GM23338 (cell line): Measurements from ENCODE around the gene XYLB. TPM values are rescaled to one million over a fixed set of nuclear protein-coding genes. Genes with fewer than 3 reads are reported as not detected.

Source experiments
- ATAC-seq: fragments of 200-7000 bp; cut with Tn5 transposase; 3 replicates; pipeline ENCODE4 v1.9.1; 2020
- DNase-seq: peaks from one replicate; pipeline ENCODE4 v3.0.0-alpha.2; 2015; ENCODE audit warnings: low spot score
- H2AFZ ChIP-seq: fragments of 200-600 bp; sonication (generic); 2 replicates; pipeline ENCODE4 v1.8.0; 2016; ENCODE audit warnings: antibody characterized with exemption, mild to moderate bottlenecking, moderate library complexity
- H3F3A ChIP-seq: fragments of 200-600 bp; sonication (generic); replicated peaks from 2 replicates; pipeline ENCODE4 v1.8.0; 2017; ENCODE audit warnings: antibody characterized with exemption, mixed run types, low read depth
- H3K27ac ChIP-seq: fragments of 200-600 bp; sonication (generic); 2 replicates; pipeline ENCODE4 v1.6.1; 2016; ENCODE audit warnings: low read depth
- H3K27me3 ChIP-seq: fragments of 200-600 bp; sonication (generic); 2 replicates; pipeline ENCODE4 v1.8.0; 2016; ENCODE audit warnings: mild to moderate bottlenecking, mixed run types, moderate library complexity; ENCODE audit not compliant: insufficient read depth
- H3K36me3 ChIP-seq: fragments of 200-600 bp; sonication (generic); 2 replicates; pipeline ENCODE4 v1.8.0; 2016; ENCODE audit warnings: mild to moderate bottlenecking; ENCODE audit not compliant: insufficient read depth
- H3K4me1 ChIP-seq: fragments of 200-600 bp; sonication (generic); 2 replicates; pipeline ENCODE4 v1.8.0; 2016; ENCODE audit warnings: mild to moderate bottlenecking, moderate library complexity; ENCODE audit not compliant: insufficient read depth
- H3K4me2 ChIP-seq: fragments of 200-600 bp; sonication (generic); 2 replicates; pipeline ENCODE4 v1.7.1; 2017; ENCODE audit warnings: mixed run types
- H3K4me3 ChIP-seq: fragments of 200-600 bp; sonication (generic); 2 replicates; pipeline ENCODE4 v1.6.1; 2016; ENCODE audit warnings: mixed run types
- H3K79me2 ChIP-seq: fragments of 200-600 bp; sonication (generic); replicated peaks from 2 replicates; pipeline ENCODE4 v1.8.0; 2017; ENCODE audit warnings: mild to moderate bottlenecking; ENCODE audit not compliant: insufficient read depth
- H3K9me2 ChIP-seq: fragments of 200-600 bp; sonication (generic); 2 replicates; pipeline ENCODE4 v1.8.0; 2017; ENCODE audit not compliant: insufficient read depth
- H4K20me1 ChIP-seq: fragments of 200-600 bp; sonication (generic); replicated peaks from 2 replicates; pipeline ENCODE4 v1.8.0; 2017; ENCODE audit warnings: mild to moderate bottlenecking; ENCODE audit not compliant: insufficient read depth
- H3K27ac Mint-ChIP-seq: 2 replicates; pipeline ENCODE4 v1.8.0; 2020; ENCODE audit warnings: inconsistent platforms, mild to moderate bottlenecking, moderate library complexity, mixed read lengths
- H3K27me3 Mint-ChIP-seq: 3 replicates; pipeline ENCODE4 v1.8.0; 2022; ENCODE audit warnings: low read depth, mild to moderate bottlenecking, moderate library complexity, mixed read lengths, inconsistent platforms; ENCODE audit not compliant: insufficient read depth, poor library complexity
- H3K36me3 Mint-ChIP-seq: 3 replicates; pipeline ENCODE4 v1.8.0; 2021; ENCODE audit warnings: low read depth, mild to moderate bottlenecking, inconsistent platforms, moderate library complexity, mixed read lengths
- H3K4me1 Mint-ChIP-seq: 3 replicates; pipeline ENCODE4 v1.8.0; 2020; ENCODE audit warnings: mild to moderate bottlenecking, inconsistent platforms, mixed read lengths
- H3K4me3 Mint-ChIP-seq: 3 replicates; pipeline ENCODE4 v1.8.0; 2021; ENCODE audit warnings: moderate library complexity, mild to moderate bottlenecking, inconsistent platforms, mixed read lengths
- H3K9me3 Mint-ChIP-seq: 3 replicates; pipeline ENCODE4 v1.8.0; 2020; ENCODE audit warnings: moderate library complexity, mild to moderate bottlenecking, inconsistent platforms, mixed read lengths
- CREB1 ChIP-seq: fragments of 250-450 bp; sonication (Bioruptor Pico); IDR thresholded peaks from 2 replicates; pipeline ENCODE4 v1.5.0; 2020; ENCODE audit warnings: low read depth, mild to moderate bottlenecking, moderate library complexity
- EZH2 ChIP-seq: fragments of 200-600 bp; sonication (generic); IDR thresholded peaks from one replicate; pipeline ENCODE4 v1.8.0; 2017; ENCODE audit warnings: antibody characterized with exemption, mild to moderate bottlenecking, low read depth; ENCODE audit not compliant: unreplicated experiment
- EZH2phosphoT487 ChIP-seq: fragments of 200-600 bp; sonication (generic); IDR thresholded peaks from one replicate; pipeline ENCODE4 v1.8.1; 2018; ENCODE audit warnings: antibody characterized with exemption; ENCODE audit not compliant: unreplicated experiment
- JUNB ChIP-seq: IDR thresholded peaks from one replicate; pipeline ENCODE4 v1.6.1; 2016; ENCODE audit warnings: antibody characterized with exemption; ENCODE audit not compliant: unreplicated experiment
- NANOG ChIP-seq: IDR thresholded peaks from 2 replicates; pipeline ENCODE4 v1.6.1; 2016; ENCODE audit warnings: antibody characterized with exemption, borderline replicate concordance
- POLR2AphosphoS5 ChIP-seq: IDR thresholded peaks from 2 replicates; pipeline ENCODE4 v1.6.1; 2016; ENCODE audit warnings: antibody characterized with exemption, low read depth
- STAT1 ChIP-seq: IDR thresholded peaks from one replicate; pipeline ENCODE4 v1.6.1; 2016; ENCODE audit warnings: antibody characterized with exemption; ENCODE audit not compliant: unreplicated experiment
- ZNF114 ChIP-seq: fragments of 250-450 bp; sonication (Bioruptor Pico); IDR thresholded peaks from 2 replicates; pipeline ENCODE4 v1.5.0; 2020; ENCODE audit warnings: mild to moderate bottlenecking, moderate library complexity
- ZNF331 ChIP-seq: fragments of 250-450 bp; sonication (Bioruptor Pico); IDR thresholded peaks from 2 replicates; pipeline ENCODE4 v1.5.0; 2020; ENCODE audit warnings: low read depth, mild to moderate bottlenecking, moderate library complexity
- polyA plus RNA-seq: library from polyadenylated mRNA; unstranded; fragments of >200 nt; fragmentation: Nextera tagmentation; extraction: Ambion mirVana; gene quantifications from 2 replicates; pipeline ENCODE4 v1.2.1, GENCODE V29; 2016
- total RNA-seq: library from RNA; depleted of rRNA; stranded (reverse); fragments of >200 nt; shearing (Covaris generic); gene quantifications from 2 replicates; pipeline ENCODE4 v1.2.3, GENCODE V29; 2014
- TF ChIP-seq, protein P1 (sequence below), 2 experiments: fragments of 200-600 bp in 1 of 2; sonication (generic) in 1 of 2; conservative IDR thresholded peaks; 2 replicates each; pipeline versions ENCODE4 v1.5.1 to v1.6.1; 2016 to 2017; ENCODE audit warnings: antibody characterized with exemption in 2 of 2, low read depth in 2 of 2, mild to moderate bottlenecking in 2 of 2, moderate library complexity in 1 of 2
- TF ChIP-seq, protein P2 (sequence below): fragments of 250-450 bp; sonication (Bioruptor Pico); IDR thresholded peaks from 2 replicates; pipeline ENCODE4 v1.5.0; 2020; ENCODE audit warnings: mild to moderate bottlenecking, moderate library complexity
- TF ChIP-seq, protein P3 (sequence below): IDR thresholded peaks from 2 replicates; pipeline ENCODE4 v1.6.1; 2016; ENCODE audit warnings: antibody characterized with exemption
- TF ChIP-seq, protein P4 (sequence below): IDR thresholded peaks from one replicate; pipeline ENCODE4 v1.6.1; 2018; ENCODE audit warnings: antibody characterized with exemption; ENCODE audit not compliant: unreplicated experiment

XYLB gene
- total and polyA plus RNA-seq, 2 experiments from 2014 or later: 1.6 to 3.3 TPM

DNA sequence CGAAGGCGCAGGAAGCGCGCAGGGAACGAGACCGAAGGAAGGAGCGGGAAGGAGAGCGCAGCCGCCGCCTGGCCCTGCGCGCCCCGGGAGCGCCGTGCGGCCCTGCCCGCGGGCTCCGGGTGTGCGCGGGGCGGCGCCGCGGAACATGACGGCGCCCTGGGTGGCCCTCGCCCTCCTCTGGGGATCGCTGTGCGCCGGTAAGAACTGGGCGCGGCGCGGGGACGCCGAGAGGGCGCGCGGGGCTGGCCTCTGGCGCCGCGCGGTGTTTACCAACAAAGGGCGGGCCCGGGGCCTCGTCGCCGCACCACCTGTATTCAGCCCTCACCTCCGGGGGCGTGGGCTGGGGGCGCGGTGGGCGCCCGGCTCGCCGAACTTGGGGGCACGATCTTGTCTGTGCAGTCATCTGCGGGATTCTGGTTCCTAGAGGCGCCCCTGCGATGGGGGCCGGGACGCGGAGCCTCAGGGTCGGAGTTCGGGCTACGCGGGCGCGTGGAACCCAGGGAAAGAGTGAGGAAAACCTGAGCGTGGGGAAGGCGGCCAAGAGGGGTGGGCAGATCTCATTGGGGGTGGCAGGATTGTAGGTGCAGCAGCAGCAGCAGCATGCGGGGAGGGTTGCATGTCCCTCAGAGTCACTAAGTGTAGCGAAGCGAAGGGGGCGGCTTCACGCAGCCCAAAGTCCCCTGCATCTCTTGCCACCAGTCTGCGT, 107.7 kb downstream of the XYLB start:
- Histone ChIP-seq H3F3A (peaks cover 14% of the 10 kb centered on the region), H3K79me2 (peaks cover 45% of the 10 kb centered on the region), H3K4me2 (peak overlapping the region; percentile 91), H3K4me1 (peaks cover 32% of the 10 kb centered on the region), H3K27me3 (no peaks in the 10 kb centered on the region), H3K27ac (peak overlapping the region; percentile 91), H3K9me2 (no peaks in the 10 kb centered on the region), H4K20me1 (peaks cover 35% of the 10 kb centered on the region), H3K4me3 (peak overlapping the region; percentile 94), H2AFZ (no peak overlapping the region), H3K36me3 (no peaks in the 10 kb centered on the region)
- H3K27me3 Mint-ChIP-seq: peaks cover 14% of the 10 kb centered on the region
- H3K36me3 Mint-ChIP-seq: peaks cover 15% of the 10 kb centered on the region
- TF ChIP-seq, protein P1, sequence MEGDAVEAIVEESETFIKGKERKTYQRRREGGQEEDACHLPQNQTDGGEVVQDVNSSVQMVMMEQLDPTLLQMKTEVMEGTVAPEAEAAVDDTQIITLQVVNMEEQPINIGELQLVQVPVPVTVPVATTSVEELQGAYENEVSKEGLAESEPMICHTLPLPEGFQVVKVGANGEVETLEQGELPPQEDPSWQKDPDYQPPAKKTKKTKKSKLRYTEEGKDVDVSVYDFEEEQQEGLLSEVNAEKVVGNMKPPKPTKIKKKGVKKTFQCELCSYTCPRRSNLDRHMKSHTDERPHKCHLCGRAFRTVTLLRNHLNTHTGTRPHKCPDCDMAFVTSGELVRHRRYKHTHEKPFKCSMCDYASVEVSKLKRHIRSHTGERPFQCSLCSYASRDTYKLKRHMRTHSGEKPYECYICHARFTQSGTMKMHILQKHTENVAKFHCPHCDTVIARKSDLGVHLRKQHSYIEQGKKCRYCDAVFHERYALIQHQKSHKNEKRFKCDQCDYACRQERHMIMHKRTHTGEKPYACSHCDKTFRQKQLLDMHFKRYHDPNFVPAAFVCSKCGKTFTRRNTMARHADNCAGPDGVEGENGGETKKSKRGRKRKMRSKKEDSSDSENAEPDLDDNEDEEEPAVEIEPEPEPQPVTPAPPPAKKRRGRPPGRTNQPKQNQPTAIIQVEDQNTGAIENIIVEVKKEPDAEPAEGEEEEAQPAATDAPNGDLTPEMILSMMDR (conservative IDR thresholded peaks at IDR 0.05; ENCODE audit: low read depth in 2 of 2): no peak
- TF ChIP-seq NANOG (no peak), STAT1 (no peak), ZNF331 (CRISPR knock-in tag) (no peak), EZH2phosphoT487 (no peak), EZH2 (no peak), POLR2AphosphoS5 (no peak), ZNF114 (CRISPR knock-in tag) (no peak), CREB1 (CRISPR knock-in tag) (no peak), JUNB (no peak)
- TF ChIP-seq, protein P2, sequence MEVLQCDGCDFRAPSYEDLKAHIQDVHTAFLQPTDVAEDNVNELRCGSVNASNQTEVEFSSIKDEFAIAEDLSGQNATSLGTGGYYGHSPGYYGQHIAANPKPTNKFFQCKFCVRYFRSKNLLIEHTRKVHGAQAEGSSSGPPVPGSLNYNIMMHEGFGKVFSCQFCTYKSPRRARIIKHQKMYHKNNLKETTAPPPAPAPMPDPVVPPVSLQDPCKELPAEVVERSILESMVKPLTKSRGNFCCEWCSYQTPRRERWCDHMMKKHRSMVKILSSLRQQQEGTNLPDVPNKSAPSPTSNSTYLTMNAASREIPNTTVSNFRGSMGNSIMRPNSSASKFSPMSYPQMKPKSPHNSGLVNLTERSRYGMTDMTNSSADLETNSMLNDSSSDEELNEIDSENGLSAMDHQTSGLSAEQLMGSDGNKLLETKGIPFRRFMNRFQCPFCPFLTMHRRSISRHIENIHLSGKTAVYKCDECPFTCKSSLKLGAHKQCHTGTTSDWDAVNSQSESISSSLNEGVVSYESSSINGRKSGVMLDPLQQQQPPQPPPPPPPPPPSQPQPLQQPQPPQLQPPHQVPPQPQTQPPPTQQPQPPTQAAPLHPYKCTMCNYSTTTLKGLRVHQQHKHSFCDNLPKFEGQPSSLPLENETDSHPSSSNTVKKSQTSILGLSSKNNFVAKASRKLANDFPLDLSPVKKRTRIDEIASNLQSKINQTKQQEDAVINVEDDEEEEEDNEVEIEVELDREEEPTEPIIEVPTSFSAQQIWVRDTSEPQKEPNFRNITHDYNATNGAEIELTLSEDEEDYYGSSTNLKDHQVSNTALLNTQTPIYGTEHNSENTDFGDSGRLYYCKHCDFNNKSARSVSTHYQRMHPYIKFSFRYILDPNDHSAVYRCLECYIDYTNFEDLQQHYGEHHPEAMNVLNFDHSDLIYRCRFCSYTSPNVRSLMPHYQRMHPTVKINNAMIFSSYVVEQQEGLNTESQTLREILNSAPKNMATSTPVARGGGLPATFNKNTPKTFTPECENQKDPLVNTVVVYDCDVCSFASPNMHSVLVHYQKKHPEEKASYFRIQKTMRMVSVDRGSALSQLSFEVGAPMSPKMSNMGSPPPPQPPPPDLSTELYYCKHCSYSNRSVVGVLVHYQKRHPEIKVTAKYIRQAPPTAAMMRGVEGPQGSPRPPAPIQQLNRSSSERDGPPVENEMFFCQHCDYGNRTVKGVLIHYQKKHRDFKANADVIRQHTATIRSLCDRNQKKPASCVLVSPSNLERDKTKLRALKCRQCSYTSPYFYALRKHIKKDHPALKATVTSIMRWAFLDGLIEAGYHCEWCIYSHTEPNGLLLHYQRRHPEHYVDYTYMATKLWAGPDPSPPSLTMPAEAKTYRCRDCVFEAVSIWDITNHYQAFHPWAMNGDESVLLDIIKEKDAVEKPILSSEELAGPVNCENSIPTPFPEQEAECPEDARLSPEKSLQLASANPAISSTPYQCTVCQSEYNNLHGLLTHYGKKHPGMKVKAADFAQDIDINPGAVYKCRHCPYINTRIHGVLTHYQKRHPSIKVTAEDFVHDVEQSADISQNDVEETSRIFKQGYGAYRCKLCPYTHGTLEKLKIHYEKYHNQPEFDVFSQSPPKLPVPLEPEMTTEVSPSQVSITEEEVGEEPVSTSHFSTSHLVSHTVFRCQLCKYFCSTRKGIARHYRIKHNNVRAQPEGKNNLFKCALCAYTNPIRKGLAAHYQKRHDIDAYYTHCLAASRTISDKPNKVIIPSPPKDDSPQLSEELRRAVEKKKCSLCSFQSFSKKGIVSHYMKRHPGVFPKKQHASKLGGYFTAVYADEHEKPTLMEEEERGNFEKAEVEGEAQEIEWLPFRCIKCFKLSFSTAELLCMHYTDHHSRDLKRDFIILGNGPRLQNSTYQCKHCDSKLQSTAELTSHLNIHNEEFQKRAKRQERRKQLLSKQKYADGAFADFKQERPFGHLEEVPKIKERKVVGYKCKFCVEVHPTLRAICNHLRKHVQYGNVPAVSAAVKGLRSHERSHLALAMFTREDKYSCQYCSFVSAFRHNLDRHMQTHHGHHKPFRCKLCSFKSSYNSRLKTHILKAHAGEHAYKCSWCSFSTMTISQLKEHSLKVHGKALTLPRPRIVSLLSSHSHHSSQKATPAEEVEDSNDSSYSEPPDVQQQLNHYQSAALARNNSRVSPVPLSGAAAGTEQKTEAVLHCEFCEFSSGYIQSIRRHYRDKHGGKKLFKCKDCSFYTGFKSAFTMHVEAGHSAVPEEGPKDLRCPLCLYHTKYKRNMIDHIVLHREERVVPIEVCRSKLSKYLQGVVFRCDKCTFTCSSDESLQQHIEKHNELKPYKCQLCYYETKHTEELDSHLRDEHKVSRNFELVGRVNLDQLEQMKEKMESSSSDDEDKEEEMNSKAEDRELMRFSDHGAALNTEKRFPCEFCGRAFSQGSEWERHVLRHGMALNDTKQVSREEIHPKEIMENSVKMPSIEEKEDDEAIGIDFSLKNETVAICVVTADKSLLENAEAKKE (CRISPR knock-in tag): no peak
- TF ChIP-seq, protein P3, sequence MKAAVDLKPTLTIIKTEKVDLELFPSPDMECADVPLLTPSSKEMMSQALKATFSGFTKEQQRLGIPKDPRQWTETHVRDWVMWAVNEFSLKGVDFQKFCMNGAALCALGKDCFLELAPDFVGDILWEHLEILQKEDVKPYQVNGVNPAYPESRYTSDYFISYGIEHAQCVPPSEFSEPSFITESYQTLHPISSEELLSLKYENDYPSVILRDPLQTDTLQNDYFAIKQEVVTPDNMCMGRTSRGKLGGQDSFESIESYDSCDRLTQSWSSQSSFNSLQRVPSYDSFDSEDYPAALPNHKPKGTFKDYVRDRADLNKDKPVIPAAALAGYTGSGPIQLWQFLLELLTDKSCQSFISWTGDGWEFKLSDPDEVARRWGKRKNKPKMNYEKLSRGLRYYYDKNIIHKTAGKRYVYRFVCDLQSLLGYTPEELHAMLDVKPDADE: no peak
- TF ChIP-seq, protein P4, sequence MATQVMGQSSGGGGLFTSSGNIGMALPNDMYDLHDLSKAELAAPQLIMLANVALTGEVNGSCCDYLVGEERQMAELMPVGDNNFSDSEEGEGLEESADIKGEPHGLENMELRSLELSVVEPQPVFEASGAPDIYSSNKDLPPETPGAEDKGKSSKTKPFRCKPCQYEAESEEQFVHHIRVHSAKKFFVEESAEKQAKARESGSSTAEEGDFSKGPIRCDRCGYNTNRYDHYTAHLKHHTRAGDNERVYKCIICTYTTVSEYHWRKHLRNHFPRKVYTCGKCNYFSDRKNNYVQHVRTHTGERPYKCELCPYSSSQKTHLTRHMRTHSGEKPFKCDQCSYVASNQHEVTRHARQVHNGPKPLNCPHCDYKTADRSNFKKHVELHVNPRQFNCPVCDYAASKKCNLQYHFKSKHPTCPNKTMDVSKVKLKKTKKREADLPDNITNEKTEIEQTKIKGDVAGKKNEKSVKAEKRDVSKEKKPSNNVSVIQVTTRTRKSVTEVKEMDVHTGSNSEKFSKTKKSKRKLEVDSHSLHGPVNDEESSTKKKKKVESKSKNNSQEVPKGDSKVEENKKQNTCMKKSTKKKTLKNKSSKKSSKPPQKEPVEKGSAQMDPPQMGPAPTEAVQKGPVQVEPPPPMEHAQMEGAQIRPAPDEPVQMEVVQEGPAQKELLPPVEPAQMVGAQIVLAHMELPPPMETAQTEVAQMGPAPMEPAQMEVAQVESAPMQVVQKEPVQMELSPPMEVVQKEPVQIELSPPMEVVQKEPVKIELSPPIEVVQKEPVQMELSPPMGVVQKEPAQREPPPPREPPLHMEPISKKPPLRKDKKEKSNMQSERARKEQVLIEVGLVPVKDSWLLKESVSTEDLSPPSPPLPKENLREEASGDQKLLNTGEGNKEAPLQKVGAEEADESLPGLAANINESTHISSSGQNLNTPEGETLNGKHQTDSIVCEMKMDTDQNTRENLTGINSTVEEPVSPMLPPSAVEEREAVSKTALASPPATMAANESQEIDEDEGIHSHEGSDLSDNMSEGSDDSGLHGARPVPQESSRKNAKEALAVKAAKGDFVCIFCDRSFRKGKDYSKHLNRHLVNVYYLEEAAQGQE: no peak
- ATAC-seq (peak; percentile 7), DNase-seq (peak; percentile 57)
- H3K27ac Mint-ChIP-seq: peak overlapping the region; percentile 100
- peaks cover 41% of the 10 kb centered on the region for H3K4me1 Mint-ChIP-seq
- H3K9me3 Mint-ChIP-seq: peaks cover 11% of the 10 kb centered on the region
- peak overlapping the region; percentile 99 for H3K4me3 Mint-ChIP-seq
